Sigmoid colon (tissue), 7 donors: ENCODE measurements around the gene CCIN. TPM values are rescaled to one million over a fixed set of nuclear protein-coding genes. Genes with fewer than 3 reads are reported as not detected.

Source experiments
- DNase-seq: peaks from one replicate; pipeline ENCODE4 v3.0.0-alpha.2; 2019
- H3K27ac ChIP-seq, 4 donors: fragments of 200-600 bp; sonication (generic); one replicate each; pipeline ENCODE4 v1.5.1; 2016 to 2019; ENCODE audit warnings: mild to moderate bottlenecking in 1 of 4
- H3K27me3 ChIP-seq, 3 donors: fragments of 200-600 bp; sonication (generic); one replicate each; pipeline ENCODE4 v1.5.1; 2019; ENCODE audit warnings: mild to moderate bottlenecking in 1 of 3
- H3K36me3 ChIP-seq, 4 donors: fragments of 200-600 bp; sonication (generic); one replicate each; pipeline ENCODE4 v1.5.1; 2016 to 2019
- H3K4me1 ChIP-seq, 4 donors: fragments of 200-600 bp; sonication (generic); one replicate each; pipeline ENCODE4 v1.5.1; 2017 to 2019
- H3K4me3 ChIP-seq, 4 donors: fragments of 200-600 bp; sonication (generic); one replicate each; pipeline ENCODE4 v1.5.1; 2017 to 2019; ENCODE audit warnings: mild to moderate bottlenecking in 2 of 4, moderate library complexity in 1 of 4
- H3K9me3 ChIP-seq, 4 donors: fragments of 200-600 bp in 3 of 4; sonication (generic) in 3 of 4; one replicate each; pipeline versions ENCODE4 v1.5.1 to v1.6.1; 2013 to 2019
- CTCF ChIP-seq, 4 experiments: fragments of 450-650 bp in 3 of 4; fragments of 200-600 bp in 1 of 4; IDR thresholded peaks; one replicate each; pipeline ENCODE4 v1.5.1; 2016 to 2019; ENCODE audit warnings: antibody characterized with exemption in 4 of 4, mild to moderate bottlenecking in 3 of 4, moderate library complexity in 2 of 4
- EP300 ChIP-seq, 4 donors: sonication (generic); formaldehyde crosslinking; IDR thresholded peaks; one replicate each; pipeline ENCODE4 v1.6.1; 2017; ENCODE audit warnings: antibody characterized with exemption in 4 of 4
- POLR2A ChIP-seq, 2 donors: fragments of 450-650 bp; IDR thresholded peaks; one replicate each; pipeline ENCODE4 v1.6.1; 2016; ENCODE audit warnings: antibody characterized with exemption in 2 of 2, mild to moderate bottlenecking in 2 of 2, moderate library complexity in 2 of 2
- POLR2AphosphoS5 ChIP-seq, 4 donors: sonication (generic); formaldehyde crosslinking; IDR thresholded peaks; one replicate each; pipeline ENCODE4 v1.6.1; 2017; ENCODE audit warnings: antibody characterized with exemption in 4 of 4
- WGBS, 2 donors: extraction: QIAGEN DNeasy Blood & Tissue Kit; methylation state at CpG; one replicate each; pipeline ENCODE4 v1.1.7; 2013; 5-methylcytosine and 5-hydroxymethylcytosine counted together
- intact Hi-C: fragments of 100-400 bp; cut with DNase I; formaldehyde crosslinking; loops from one replicate; pipeline ENCODE4 v1.15.1; 2023
- polyA plus RNA-seq, 3 donors: library from polyadenylated mRNA; stranded (reverse); fragments of 200-250 nt; gene quantifications; one replicate each; pipeline ENCODE4 v1.2.3, GENCODE V29; 2013
- total RNA-seq, 4 donors: library from RNA; depleted of rRNA; stranded (reverse); fragments of >200 nt; gene quantifications; one replicate each; pipeline ENCODE4 v1.1.0, GENCODE V29; 2016
- donor health status: healthy with polysubstance abuse.
- donor health status: Bipolar disorder and iron deficiency.
- donor health status: healthy.

The CCIN gene
- total and polyA plus RNA-seq, 7 donors = 0.07 to 2.5 (median 0.83) TPM; not detected in 3

- no peaks in the 10 kb centered on the region for H3K9me3 ChIP-seq
- H3K4me3 ChIP-seq = no peak overlapping the region
- peak overlapping the region; percentile 93 to 99 (median 96) for H3K27ac ChIP-seq
- no peaks in the 10 kb centered on the region for H3K27me3 ChIP-seq
- intact Hi-C loops = no loop called here
- peaks cover 0 to 95% (median 83%) of the 10 kb centered on the region in 4 donors for H3K4me1 ChIP-seq
- H3K36me3 ChIP-seq = peaks cover 0 to 5% (median 2%) of the 10 kb centered on the region in 4 donors
- peak; percentile 63 for DNase-seq
- TF ChIP-seq CTCF (IDR thresholded peaks at IDR 0.05) (no peak), POLR2AphosphoS5 (IDR thresholded peaks at IDR 0.05) (peak in 1 of 4 donors; percentile 22)
- 68 to 82% methylated on average over 11 of the region's 11 CpGs for WGBS, 2 donors
Measured at GRCh38 chr9:36140086-36141084, 28.8 kb upstream of the CCIN start.

GRCh38 chr9:36141288-36141687 lies 27.9 kb upstream of the CCIN start:
- peak; percentile 79 for DNase-seq
- intact Hi-C loops = no loop called here
- peak overlapping the region; percentile 93 to 99 (median 96) for H3K27ac ChIP-seq
- H3K36me3 ChIP-seq = peaks cover 0 to 5% (median 2%) of the 10 kb centered on the region in 4 donors
- no peak overlapping the region for H3K4me3 ChIP-seq
- TF ChIP-seq CTCF (IDR thresholded peaks at IDR 0.05) = peak in 3 of 4 experiments; percentile 43 to 46 (median 45)
- no peak for TF ChIP-seq EP300 (IDR thresholded peaks at IDR 0.05)
- WGBS, 2 donors = 47 to 66% methylated on average over 4 of the region's 4 CpGs
- H3K4me1 ChIP-seq = peaks cover 0 to 86% (median 79%) of the 10 kb centered on the region in 4 donors
- no peaks in the 10 kb centered on the region for H3K27me3 ChIP-seq
- no peaks in the 10 kb centered on the region for H3K9me3 ChIP-seq

DNA sequence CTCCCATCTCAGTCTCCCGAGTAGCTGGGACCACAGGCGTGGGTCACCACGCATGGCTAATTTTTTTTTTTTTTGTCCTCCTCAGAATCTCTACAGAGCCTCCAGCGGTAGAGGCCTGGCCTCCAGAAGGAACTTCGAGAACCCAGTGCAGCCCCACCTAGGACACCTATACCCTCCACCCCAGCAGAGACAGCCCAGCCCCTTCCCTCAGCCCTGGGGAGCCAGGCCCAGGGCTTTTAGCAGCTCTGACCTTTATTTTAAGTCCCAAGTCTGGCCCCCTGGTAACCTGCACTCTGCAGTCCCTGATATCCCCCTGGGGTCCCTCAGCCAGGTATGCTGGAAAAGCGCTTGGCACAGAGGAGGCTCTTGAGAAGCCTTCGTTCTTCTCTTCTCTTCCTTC lies 27.4 kb upstream of the CCIN start:
- H3K4me3 ChIP-seq = no peak overlapping the region
- peak overlapping the region; percentile 93 to 99 (median 96) for H3K27ac ChIP-seq
- TF ChIP-seq POLR2AphosphoS5 (IDR thresholded peaks at IDR 0.05) = no peak
- TF ChIP-seq EP300 (IDR thresholded peaks at IDR 0.05) = no peak
- TF ChIP-seq POLR2A (IDR thresholded peaks at IDR 0.05) = no peak
- TF ChIP-seq CTCF (IDR thresholded peaks at IDR 0.05) = no peak
- peak; percentile 56 for DNase-seq
- no peaks in the 10 kb centered on the region for H3K9me3 ChIP-seq
- intact Hi-C loops = no loop called here
- peaks cover 0 to 90% (median 83%) of the 10 kb centered on the region in 4 donors for H3K4me1 ChIP-seq
- H3K36me3 ChIP-seq = peaks cover 0 to 5% (median 2%) of the 10 kb centered on the region in 4 donors
- H3K27me3 ChIP-seq = no peaks in the 10 kb centered on the region
- 92 to 96% methylated on average over 7 of the region's 7 CpGs for WGBS, 2 donors

DNA sequence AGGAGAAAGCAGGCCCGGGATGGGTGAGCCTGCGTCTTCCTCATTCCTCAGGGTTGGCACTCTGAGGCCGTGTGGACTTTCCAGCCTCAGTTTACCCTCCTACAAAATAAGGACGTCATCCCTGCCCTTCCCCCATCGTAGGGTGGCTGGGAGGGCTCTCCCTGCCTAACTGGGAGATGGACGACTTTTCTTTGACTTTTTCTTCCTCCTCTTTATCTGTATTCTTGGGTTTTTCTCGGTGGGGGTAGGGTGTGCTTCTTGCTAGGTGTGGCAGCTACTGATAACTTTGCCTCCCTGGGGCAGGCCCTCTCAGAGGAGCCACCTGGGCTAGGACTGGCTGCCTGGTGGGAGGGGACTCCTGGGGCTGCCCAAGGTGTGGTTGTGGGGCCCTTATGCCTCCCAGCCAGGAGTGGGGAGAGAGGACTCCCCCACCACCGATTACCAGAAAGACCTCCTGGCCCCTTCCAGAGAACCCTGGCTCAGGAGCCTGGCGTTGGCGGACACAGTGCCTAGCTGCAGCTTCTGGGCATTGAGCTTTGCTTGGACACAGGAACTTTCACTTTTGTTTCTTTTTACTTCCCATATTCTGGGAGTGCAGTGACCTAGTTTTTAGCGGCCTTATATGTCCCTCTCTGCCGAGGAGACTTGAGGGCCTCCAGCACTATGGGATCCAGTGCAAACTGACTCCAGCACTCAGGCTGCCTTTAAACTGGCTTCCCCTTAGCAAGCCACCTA lies 26.5 kb upstream of the CCIN start:
- WGBS, 2 donors = 15 to 36% methylated on average over 12 of the region's 12 CpGs
- Histone ChIP-seq H3K4me1 (peaks cover 0 to 91% (median 88%) of the 10 kb centered on the region in 4 donors), H3K4me3 (peak overlapping the region in 2 of 4 donors; percentile 29 to 36), H3K36me3 (peaks cover 0 to 5% (median 2%) of the 10 kb centered on the region in 4 donors), H3K9me3 (no peaks in the 10 kb centered on the region), H3K27me3 (no peaks in the 10 kb centered on the region), H3K27ac (peak overlapping the region; percentile 93 to 99 (median 96))
- intact Hi-C loops = no loop called here
- peak; percentile 69 for DNase-seq
- TF ChIP-seq EP300 (IDR thresholded peaks at IDR 0.05) = no peak
- peak in 3 of 4 donors; percentile 34 to 54 (median 41) for TF ChIP-seq POLR2AphosphoS5 (IDR thresholded peaks at IDR 0.05)

DNA sequence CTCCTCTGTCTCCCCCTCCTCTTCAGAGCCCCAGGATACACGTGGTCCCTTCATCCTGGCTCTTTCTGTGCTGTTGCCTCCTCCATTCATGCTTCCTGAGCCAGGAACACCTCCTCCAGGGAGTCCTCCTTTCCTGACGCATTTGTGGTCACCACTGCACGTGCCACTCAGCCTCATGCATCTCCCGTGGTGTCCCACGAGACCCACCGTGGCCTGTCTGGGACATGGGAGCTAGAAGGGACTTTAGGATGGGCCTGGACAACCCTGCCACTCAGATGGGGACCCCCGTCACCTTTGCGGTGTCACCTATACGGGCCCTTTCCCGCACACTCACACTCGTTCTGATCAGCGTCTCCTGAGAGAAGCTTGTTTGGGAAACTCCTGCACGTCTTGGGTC lies 25.9 kb upstream of the CCIN start:
- TF ChIP-seq EP300 (IDR thresholded peaks at IDR 0.05) (no peak), POLR2A (IDR thresholded peaks at IDR 0.05) (no peak), POLR2AphosphoS5 (IDR thresholded peaks at IDR 0.05) (no peak), CTCF (IDR thresholded peaks at IDR 0.05) (no peak)
- intact Hi-C loops = no loop called here
- peak overlapping the region; percentile 93 to 99 (median 96) for H3K27ac ChIP-seq
- WGBS, 2 donors = 76 to 82% methylated on average over 13 of the region's 13 CpGs
- peak; percentile 57 for DNase-seq
- H3K27me3 ChIP-seq = no peaks in the 10 kb centered on the region
- peaks cover 0 to 5% (median 2%) of the 10 kb centered on the region in 4 donors for H3K36me3 ChIP-seq
- peaks cover 0 to 91% (median 88%) of the 10 kb centered on the region in 4 donors for H3K4me1 ChIP-seq
- peak overlapping the region in 2 of 4 donors; percentile 29 to 36 for H3K4me3 ChIP-seq
- H3K9me3 ChIP-seq = no peaks in the 10 kb centered on the region
